ENCODE results near the gene ZAR1L.
"Not testable (repeated sequence)": the region's sequence is repeated elsewhere in the genome, so short reads cannot be mapped to it uniquely, and the experiment has no call there.

ZAR1L gene, protein sequence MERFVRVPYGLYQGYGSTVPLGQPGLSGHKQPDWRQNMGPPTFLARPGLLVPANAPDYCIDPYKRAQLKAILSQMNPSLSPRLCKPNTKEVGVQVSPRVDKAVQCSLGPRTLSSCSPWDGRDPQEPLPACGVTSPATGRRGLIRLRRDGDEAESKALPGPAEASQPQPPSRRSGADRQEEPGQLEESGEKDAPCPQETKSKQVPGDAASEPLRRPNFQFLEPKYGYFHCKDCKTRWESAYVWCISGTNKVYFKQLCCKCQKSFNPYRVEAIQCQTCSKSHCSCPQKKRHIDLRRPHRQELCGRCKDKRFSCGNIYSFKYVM

GRCh38 chr13:32315238-32316027 lies at the start of gene ZAR1L, which contains the start of gene BRCA2:
ZAR1L (minus strand) TSS chr13:32315363; CDS start chr13:32311925, 3,438 bp downstream.
BRCA2 (plus strand) TSS chr13:32315508; CDS start chr13:32316461, 953 bp downstream.
- in situ Hi-C loops (cut with HindIII; ENCODE audit: low sequenced_read_pairs): no loop called here

GRCh38 chr13:32362574-32362973 lies 47.4 kb upstream of the ZAR1L start:
- in situ Hi-C loops (cut with HindIII; ENCODE audit: low sequenced_read_pairs): no loop called here

GRCh38 chr13:32355935-32356334 lies 40.8 kb upstream of the ZAR1L start:
- in situ Hi-C loops (cut with HindIII; ENCODE audit: low sequenced_read_pairs): not testable (repeated sequence)

DNA sequence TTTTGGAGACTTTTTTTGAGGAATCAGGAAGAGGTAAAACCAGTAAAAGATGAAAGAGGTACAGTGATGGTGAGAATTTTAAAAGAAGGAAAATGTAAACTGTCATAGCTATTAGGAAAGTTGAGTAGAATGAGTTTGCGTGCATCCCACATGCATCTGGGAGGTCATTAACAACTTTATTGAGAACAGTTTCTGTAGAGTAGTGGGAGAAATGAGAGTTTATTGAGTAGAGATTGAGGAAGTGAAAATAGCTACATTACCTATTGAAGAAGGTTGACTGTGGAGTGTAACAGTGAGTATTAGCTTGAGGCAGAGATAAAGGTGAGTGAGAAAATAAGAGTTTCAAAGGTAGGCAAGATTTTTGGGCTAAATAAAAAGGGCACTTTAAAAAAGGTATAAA lies 38.9 kb upstream of the ZAR1L start:
- in situ Hi-C loops (cut with HindIII; ENCODE audit: low sequenced_read_pairs): no loop called here

DNA sequence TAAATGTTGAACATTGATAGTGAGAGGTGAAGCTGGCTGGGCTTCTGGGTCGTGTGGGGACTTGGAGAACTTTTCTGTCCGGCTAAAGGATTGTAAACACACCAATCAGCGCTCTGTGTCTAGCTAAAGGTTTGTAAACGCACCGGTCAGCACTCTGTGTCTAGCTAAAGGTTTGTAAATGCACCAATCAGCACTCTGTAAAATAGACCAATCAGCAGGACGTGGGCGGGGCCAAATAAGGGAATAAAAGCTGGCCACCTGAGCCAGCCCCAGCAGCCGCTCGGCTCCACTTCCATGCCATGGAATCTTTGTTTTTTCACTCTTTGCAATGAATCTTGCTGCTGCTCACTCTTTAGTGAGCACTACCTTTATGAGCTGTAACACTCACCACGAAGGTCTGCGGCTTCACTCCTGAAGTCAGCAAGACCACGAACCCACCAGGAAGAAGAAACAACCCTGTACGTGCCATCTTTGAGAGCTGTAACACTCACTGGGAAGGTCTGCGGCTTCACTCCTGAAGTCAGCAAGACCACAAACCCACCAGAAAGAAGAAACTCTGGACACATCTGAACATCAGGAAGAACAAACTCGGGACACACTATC lies 35.8 kb upstream of the ZAR1L start:
- in situ Hi-C loops (cut with HindIII; ENCODE audit: low sequenced_read_pairs): not testable (repeated sequence)

GRCh38 chr13:32347651-32348050 lies 32.5 kb upstream of the ZAR1L start:
- in situ Hi-C loops (cut with HindIII; ENCODE audit: low sequenced_read_pairs): no loop called here

- in situ Hi-C loops (cut with HindIII; ENCODE audit: low sequenced_read_pairs): no loop called here
These were observed 25.8 kb upstream of the ZAR1L start for GRCh38 chr13:32340914-32341313.

- in situ Hi-C loops (cut with HindIII; ENCODE audit: low sequenced_read_pairs): no loop called here
These were observed 19.5 kb upstream of the ZAR1L start for GRCh38 chr13:32334671-32335070.

DNA sequence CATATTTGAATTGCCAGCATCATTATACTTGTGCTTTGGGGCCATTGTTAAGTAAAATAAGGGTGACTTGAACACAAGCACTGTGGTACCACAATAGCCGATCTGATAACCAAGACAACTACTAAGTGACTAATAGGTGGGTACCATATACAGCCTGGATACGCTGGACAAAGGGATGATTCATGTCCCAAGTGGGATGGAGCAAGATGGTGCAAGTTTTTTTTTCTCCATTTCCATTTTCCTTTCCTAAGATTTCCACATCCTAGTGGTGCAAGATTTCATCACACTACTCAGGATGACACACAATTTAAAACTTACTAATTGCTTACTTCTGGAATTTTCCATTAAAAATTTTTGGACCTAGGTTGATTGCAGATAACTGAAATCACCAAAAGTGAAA lies 15.3 kb upstream of the ZAR1L start:
- in situ Hi-C loops (cut with HindIII; ENCODE audit: low sequenced_read_pairs): no loop called here

GRCh38 chr13:32323912-32324311 lies 8.7 kb upstream of the ZAR1L start:
- in situ Hi-C loops (cut with HindIII; ENCODE audit: low sequenced_read_pairs): no loop called here

- in situ Hi-C loops (cut with HindIII; ENCODE audit: low sequenced_read_pairs): no loop called here
These were observed 5.4 kb upstream of the ZAR1L start for GRCh38 chr13:32320528-32320927.

- in situ Hi-C loops (cut with HindIII; ENCODE audit: low sequenced_read_pairs): no loop called here
These were observed 2.7 kb upstream of the ZAR1L start for GRCh38 chr13:32317716-32318465.

- in situ Hi-C loops (cut with HindIII; ENCODE audit: low sequenced_read_pairs): no loop called here
These were observed 1.3 kb upstream of the ZAR1L start for GRCh38 chr13:32316501-32316900.

GRCh38 chr13:32316028-32316339 lies 821 bp upstream of the ZAR1L start:
- in situ Hi-C loops (cut with HindIII; ENCODE audit: low sequenced_read_pairs): no loop called here

GRCh38 chr13:32314271-32315237 lies 609 bp downstream of the ZAR1L start:
- in situ Hi-C loops (cut with HindIII; ENCODE audit: low sequenced_read_pairs): no loop called here

GRCh38 chr13:32311188-32311897 lies 3.8 kb downstream of the ZAR1L start:
- in situ Hi-C loops (cut with HindIII; ENCODE audit: low sequenced_read_pairs): no loop called here

DNA sequence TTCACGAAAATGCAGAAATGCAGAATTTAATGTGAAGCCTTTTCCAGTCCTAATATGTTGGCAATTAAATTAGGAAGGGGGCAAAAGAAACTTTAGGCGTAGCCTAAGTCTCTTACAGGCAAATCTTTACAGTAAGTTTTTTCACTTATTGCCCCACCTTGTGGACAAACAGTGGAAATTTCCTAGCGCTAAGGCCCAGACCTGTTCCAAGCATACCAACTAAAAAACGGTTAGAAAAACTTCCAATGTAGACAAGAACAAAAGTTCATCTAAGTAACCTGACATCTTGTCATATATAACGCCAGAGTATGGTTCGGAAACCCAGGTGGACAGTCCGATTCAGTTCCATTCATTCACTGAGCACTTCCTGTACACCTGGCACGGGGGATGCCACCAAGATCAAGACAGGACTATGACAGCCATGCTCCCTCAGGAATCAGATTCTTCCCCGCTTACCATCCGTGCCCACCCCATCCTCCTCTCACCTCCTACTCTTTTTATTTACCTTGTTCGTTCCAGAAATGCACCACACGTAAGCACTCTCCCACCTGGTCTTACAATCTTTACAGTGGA lies 4.9 kb downstream of the ZAR1L start:
- in situ Hi-C loops (cut with HindIII; ENCODE audit: low sequenced_read_pairs): no loop called here

DNA sequence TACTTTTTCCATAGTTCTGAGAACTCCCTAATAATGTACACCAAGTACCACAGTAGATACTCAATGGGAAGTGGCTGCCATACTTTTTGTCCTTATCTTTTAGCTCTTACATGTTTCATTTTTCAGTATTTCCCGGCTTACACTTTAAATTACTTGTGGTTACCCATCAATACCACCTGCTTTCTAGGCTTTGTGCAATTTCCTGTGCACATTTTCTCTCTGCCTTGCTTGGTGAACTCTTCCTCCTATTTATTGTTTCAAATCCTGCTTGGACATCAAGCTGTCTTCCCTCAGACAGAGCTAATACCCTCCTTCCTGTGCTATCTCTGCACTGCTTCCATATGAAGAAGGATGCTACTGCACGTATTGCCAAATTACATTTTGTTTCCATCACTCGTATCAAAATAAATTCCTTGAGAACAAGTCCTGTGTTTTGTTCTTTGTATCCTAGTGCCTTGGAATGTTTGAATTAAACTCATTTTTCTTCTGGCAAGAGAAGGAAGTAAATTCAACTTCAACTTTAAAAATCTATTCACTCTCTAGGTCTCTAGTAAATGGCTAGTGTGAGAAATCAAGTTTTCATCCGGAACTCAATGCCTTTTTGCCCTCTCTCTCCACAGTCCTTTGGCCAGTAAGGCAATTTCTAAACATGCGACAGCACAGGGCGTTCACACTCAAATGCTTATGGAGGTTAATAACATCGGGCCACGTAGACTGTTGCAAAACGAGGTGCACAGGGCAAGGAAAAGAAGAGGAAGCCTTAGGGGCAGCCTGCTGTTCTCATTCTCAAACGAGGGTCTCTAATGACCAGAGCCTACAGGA lies 5.6 kb downstream of the ZAR1L start:
- in situ Hi-C loops (cut with HindIII; ENCODE audit: low sequenced_read_pairs): no loop called here

Data from DLD1 (cell line).